ENCODE measurements around the gene PLEKHG1.
A peak's percentile ranks its signal among the peaks of the same experiment; 100 is the strongest.

Gene PLEKHG1

GRCh38 chr6:150599199-150600009 is at the start of gene PLEKHG1:
PLEKHG1 (plus strand) TSS chr6:150599885; CDS start chr6:150733682, 133,797 bp downstream.
- peak; percentile 55 for DNase-seq (ENCODE audit: low read depth)

DNA sequence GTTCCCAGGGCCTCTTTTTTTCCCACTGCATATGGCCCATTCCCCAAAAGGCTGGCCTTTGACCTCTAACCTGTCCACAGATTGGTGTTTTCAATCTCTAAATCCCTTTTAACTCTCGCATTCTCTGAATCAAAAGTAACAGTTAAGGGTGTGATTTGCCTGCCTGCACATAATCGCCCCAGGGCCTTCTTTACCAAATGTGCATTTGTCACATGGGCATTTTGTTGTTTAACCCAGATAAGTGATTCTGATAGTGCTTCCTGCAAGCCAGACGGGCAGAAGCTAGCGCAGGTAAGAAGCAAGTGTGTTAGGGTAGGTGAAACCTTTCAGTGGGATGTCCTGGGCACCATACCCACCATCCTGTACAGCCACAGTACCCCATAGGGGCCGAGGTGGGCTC is 49.4 kb upstream of the PLEKHG1 start:
- DNase-seq (ENCODE audit: low read depth) = no peak

DNA sequence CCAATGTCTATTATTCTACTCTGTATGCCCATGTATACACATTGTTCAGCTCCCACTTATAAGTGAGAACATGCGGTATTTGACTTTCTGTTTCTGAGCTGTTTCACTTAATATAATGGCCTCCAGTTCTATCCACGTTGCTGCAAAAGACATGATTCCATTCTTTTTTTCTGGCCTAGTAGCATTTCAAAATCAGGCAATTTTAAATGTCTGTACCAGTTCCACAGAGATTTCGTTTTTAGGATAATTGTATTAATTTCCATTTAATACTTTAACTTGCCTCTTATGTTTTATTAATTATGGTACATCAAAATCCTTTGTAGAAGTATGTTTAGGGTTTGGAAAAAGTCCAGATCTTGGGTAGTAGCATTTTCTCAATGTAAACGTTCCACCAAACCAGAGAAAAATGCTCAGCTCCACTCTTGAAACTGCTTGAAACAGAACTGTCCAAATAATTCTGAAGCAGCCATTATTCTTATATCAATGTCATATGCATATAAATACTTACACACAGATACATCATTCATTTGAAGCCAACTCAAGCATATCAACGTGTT is 42.6 kb upstream of the PLEKHG1 start:
- DNase-seq (ENCODE audit: low read depth) = no peak

DNA sequence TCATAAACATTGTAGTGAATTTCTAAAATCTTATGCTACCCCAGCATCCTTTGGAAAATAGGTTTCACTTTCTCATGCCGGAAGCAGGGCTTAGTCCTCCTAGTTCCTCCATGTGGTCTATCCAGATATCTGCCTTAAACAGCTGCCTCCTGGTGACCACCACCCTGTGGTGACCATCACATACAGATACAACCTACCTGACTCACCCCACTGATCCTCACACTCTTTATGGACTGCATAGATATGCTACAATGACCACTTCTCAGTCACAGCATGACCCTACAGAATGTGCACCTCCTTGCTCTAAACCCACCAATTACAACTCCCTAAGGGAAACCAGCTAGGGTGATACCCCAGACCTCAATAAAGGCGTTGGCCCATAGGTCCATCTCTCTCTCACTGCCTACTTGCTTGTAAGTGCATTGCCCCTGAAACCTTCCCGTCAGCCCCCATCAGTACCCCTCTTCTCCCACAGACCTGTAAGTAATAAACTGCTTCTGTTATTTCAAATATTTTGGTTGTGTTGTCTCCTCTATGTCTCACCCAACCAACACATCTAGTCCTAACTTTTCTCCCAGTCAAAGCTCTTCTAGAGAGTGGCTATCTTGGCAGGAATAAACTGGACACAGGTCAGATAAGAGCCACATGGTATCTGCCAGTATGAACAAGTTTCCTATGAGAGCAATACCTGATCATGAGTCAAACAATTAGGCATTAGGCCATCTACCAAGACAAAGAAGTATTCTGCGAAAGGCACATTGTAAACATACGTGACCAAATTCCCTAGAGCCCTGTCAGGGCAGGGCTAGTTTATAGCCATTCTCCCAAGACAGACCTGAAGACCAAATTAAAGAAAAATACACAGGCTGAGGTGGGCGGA is 39.4 kb upstream of the PLEKHG1 start:
- no peak for DNase-seq (ENCODE audit: low read depth)

DNA sequence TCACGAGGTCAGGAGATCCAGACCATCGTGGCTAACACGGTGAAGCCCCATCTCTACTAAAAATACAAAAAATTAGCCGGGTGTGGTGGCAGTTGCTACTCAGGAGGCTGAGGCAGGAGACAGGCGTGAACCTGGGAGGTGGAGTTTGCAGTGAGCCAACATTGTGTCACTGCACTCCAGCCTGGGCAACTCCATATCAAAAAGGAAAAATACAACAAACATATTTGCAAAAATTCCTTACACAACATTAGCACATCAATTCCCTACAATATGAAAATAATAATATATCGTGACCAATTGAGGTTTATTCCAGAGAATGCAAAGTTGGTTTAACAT is 38.8 kb upstream of the PLEKHG1 start:
- DNase-seq (ENCODE audit: low read depth) = no peak

- DNase-seq (ENCODE audit: low read depth) = no peak
Observed at GRCh38 chr6:150565945-150566344, 33.7 kb upstream of the PLEKHG1 start.

DNA sequence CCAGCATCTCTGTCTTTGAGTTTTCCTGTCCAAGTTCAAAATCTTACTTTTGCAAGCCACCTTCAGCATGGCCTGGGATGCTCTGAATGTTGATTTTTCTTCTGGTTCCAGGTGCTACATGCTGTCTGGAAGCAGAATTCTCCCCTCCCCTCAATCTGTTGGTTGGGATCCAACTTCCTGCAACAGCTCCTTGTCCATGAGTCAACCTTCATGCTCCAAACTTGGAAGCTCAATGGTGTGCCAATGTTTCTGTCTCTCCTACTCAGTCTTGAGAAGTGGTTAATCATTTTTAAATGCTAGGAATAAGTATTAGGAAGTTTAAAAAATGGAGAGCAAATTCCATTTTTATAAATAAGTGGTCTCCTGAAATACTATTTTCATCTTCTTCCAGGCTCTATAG is 33.2 kb upstream of the PLEKHG1 start:
- DNase-seq (ENCODE audit: low read depth) = no peak

- DNase-seq (ENCODE audit: low read depth) = no peak
Observed at GRCh38 chr6:150567380-150567779, 32.3 kb upstream of the PLEKHG1 start.

GRCh38 chr6:150567823-150568383 is 31.8 kb upstream of the PLEKHG1 start:
- DNase-seq (ENCODE audit: low read depth) = no peak

GRCh38 chr6:150568560-150568959 is 31.1 kb upstream of the PLEKHG1 start:
- DNase-seq (ENCODE audit: low read depth) = no peak

DNA sequence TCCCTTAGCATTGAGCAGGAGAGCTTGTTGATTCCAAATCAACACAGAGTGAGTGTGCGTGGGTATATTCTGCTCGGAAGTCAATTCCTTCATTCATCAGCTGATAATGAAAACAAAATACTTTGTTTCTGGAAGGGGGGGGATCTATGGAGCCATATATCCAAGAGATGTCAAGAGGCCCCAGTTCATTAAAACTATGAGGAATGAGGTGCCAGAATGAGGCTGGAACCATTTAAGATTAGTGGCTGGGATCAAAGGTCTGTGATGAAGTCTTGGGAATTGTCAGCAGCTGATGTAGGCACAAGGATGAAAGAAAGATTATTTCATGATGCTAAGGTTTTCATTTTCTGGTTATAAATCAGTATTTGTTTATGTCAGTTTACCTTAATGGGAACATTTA is 30.5 kb upstream of the PLEKHG1 start:
- DNase-seq (ENCODE audit: low read depth) = no peak

GRCh38 chr6:150573041-150573681 is 26.5 kb upstream of the PLEKHG1 start:
- DNase-seq (ENCODE audit: low read depth) = no peak

DNA sequence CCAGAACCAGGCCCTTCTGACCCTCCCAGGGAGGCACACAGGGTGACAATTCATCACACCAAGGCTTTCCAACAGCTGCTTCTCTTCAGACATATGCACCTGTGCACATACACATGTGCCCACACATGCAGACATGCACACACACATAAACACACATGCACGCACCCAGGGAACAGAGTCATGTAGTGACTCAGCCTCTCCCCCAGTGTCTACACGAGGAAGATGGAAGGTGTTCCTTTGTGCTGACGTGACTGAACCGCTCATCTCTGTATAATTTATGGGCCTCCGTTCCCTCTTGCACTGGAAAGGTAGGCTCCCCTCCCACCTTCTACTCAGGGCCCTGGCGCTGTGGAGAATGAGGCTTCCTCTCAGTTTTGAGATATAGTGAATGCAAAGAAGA is 23.8 kb upstream of the PLEKHG1 start:
- DNase-seq (ENCODE audit: low read depth) = no peak

DNA sequence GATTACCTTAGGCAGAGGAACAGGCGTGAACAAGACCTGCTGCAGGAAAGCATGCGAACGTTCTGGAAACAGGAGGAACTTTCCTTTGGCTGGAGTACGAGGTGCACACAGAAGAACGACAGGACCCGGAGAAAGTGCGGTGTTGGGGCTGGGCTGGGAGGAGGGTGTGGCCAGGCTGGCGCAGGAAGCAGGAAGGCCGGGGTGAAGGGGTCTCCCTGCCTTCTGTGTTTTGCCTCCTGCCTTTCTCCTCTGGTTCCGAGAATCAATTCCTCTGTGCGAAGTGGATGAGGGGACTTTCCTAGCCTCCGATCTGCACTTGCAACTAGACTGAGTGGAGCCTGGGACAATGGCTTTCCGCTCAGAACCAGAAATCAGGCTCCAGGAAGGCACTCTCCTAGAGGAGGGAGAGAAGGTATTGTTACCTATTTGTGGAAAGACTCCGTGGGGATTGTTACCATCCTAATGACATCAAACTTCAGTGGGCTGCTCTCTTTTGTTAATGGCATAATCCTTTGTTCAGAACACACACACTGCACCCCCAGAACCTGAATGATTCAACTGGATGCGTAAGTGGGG is 22.9 kb upstream of the PLEKHG1 start:
- DNase-seq (ENCODE audit: low read depth) = no peak

GRCh38 chr6:150579611-150580010 is 20.1 kb upstream of the PLEKHG1 start:
- DNase-seq (ENCODE audit: low read depth) = no peak

DNA sequence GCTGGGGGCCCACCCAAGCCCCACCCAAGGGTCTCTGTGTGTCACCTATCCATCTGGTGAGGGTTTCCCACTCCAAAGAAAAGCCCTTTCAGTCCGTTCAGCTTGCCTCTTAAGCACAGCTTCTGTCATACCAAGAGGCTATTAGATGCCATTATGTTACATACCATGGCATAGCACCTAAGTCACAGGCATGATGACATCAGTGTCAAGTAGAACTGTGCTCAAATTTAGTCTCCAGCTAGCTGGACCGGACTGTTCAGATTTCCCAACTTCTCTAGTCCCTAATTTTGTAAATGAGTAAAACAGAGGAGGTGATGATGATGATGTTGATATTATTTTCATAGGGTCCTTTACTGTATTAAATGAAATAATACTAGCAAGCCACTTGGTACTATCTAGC is 19.2 kb upstream of the PLEKHG1 start:
- DNase-seq (ENCODE audit: low read depth) = no peak

DNA sequence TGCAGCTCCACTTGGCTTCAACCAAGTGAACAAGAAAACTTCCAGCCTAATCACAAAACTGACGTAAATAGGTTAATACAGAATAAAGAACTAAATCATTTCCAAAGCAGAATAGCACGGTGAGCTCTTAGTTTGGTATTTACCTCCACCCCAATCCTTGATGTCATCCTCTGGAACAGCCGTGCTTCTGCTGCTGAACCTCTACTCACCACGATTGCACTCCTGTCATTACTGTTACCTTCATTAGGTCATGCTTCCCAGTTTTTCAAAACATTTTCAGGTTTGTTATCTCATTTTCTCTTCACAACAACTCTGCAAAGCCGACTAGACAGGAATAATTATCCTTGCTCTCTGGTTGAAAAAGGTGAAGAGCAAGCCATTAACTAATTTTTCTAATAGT is 15.6 kb upstream of the PLEKHG1 start:
- DNase-seq (ENCODE audit: low read depth) = no peak

GRCh38 chr6:150584596-150584995 is 15.1 kb upstream of the PLEKHG1 start:
- no peak for DNase-seq (ENCODE audit: low read depth)

DNA sequence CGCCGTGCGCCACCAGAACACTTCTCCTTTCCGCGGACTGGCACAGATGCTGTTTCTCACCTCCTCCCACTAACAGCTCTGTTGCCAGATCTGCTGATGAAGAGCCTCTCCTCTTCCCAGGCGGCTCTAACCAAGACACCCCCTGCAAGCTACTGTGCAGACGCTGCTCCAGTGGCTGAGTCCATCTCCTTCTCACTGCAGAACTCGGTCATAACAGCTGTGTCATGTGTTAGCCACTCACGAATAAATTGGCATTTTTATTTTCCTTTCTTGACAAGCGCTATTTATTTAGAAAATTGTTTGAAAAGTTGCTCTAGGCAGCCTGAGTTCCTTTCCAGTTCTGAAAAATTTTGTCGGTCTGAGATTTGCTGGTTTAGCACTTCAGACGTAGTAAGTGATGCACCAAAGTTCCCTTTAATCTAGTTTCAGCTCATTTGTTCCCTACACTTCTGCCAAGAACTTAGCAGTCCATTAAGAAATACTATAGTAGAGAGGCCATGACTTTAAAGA is 12.8 kb upstream of the PLEKHG1 start:
- no peak for DNase-seq (ENCODE audit: low read depth)

- no peak for DNase-seq (ENCODE audit: low read depth)
Observed at GRCh38 chr6:150587637-150588036, 12.0 kb upstream of the PLEKHG1 start.

- DNase-seq (ENCODE audit: low read depth) = no peak
Observed at GRCh38 chr6:150588888-150589499, 10.7 kb upstream of the PLEKHG1 start.
